Measurements from ENCODE around the gene TRAPPC14.
"Not testable (repeated sequence)": the region's sequence is repeated elsewhere in the genome, so short reads cannot be mapped to it uniquely, and the experiment has no call there.

Gene TRAPPC14

GRCh38 chr7:100148559-100149328, 9.8 kb downstream of the TRAPPC14 start, which contains the start of gene LAMTOR4:
TSS of gene LAMTOR4 (plus strand) at chr7:100148918. CDS start at chr7:100148973, 55 bp downstream.
- peak; percentile 99 for DNase-seq (ENCODE audit: extremely low read depth, low read depth)
- H3K4me3 ChIP-seq (replicated peaks; ENCODE audit: low read depth, low read length): peak within 1 kb of the TSS; percentile 95
- TF ChIP-seq CTCF (IDR thresholded peaks at IDR 0.05; ENCODE audit: low read depth, low read length, missing control alignments): no peak

DNA sequence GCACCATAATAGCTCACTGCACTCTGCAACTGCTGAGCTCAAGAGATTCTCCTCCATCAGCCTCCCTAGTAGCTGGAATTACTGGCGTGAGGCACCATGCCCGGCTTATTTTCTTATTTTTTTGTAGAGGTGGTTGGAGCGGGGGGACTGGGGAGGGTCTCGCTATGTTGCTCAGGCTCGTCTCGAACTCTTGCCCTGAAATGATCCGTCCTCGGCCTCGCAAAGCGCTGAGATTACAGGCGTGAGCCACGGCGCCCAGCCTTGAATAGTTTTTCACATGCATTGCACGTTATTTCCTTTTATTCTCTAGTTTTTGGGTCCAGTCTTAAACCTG, 10.3 kb downstream of the TRAPPC14 start:
- no peak for TF ChIP-seq CTCF (IDR thresholded peaks at IDR 0.05; ENCODE audit: low read depth, low read length, missing control alignments)
- DNase-seq (ENCODE audit: extremely low read depth, low read depth): no peak
- H3K4me3 ChIP-seq (replicated peaks; ENCODE audit: low read depth, low read length): peak overlapping the region; percentile 95

DNA sequence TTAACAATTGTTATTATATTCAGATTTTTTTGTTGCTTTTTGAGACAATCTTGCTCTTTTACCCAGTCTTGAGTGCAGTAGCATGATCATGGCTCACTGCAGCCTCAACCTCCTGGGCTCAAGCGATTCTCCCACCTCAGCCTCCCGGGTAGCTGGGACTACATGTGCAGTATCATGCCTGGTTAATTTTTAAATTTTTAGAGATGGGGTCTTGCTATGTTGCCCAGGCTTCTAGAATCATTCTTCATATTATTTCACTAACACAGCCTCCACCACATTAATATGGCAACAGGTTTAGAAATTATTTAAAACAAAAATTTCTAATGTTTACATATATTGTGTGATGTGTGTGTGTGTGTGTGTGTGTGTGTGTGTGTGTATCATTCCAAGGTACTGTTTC, 11.2 kb downstream of the TRAPPC14 start:
- no peak for TF ChIP-seq CTCF (IDR thresholded peaks at IDR 0.05; ENCODE audit: low read depth, low read length, missing control alignments)
- no peak overlapping the region for H3K4me3 ChIP-seq (replicated peaks; ENCODE audit: low read depth, low read length)
- no peak for DNase-seq (ENCODE audit: extremely low read depth, low read depth)

GRCh38 chr7:100146350-100146749, 12.2 kb downstream of the TRAPPC14 start:
- DNase-seq (ENCODE audit: extremely low read depth, low read depth); H3K4me3 ChIP-seq (replicated peaks; ENCODE audit: low read depth, low read length): not testable (repeated sequence)

GRCh38 chr7:100142461-100142860, 16.1 kb downstream of the TRAPPC14 start:
- no peak overlapping the region for H3K4me3 ChIP-seq (replicated peaks; ENCODE audit: low read depth, low read length)
- no peak for TF ChIP-seq CTCF (IDR thresholded peaks at IDR 0.05; ENCODE audit: low read depth, low read length, missing control alignments)
- no peak for DNase-seq (ENCODE audit: extremely low read depth, low read depth)

DNA sequence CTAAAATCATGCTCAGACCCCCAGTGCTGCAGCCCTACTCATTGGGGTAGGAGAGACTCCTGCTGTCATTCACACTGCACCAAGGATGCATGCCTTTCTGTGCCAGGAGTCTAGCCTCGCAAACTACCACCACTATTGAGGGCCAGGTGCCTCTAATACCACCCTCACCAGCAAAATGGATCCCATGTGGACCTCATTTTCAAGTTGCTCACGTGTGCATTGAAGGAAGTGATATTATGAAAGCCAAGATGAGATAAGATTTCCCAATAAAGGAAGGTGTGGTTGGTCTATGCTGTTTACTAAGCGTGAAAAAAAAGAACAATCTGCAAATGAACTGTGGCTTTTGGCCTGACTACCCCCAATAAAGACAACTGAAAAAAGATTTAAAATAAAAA, 17.0 kb downstream of the TRAPPC14 start:
- DNase-seq (ENCODE audit: extremely low read depth, low read depth): no peak
- no peak for TF ChIP-seq CTCF (IDR thresholded peaks at IDR 0.05; ENCODE audit: low read depth, low read length, missing control alignments)
- no peak overlapping the region for H3K4me3 ChIP-seq (replicated peaks; ENCODE audit: low read depth, low read length)

GRCh38 chr7:100137851-100138760, 20.4 kb downstream of the TRAPPC14 start:
- no peak for DNase-seq (ENCODE audit: extremely low read depth, low read depth)
- TF ChIP-seq CTCF (IDR thresholded peaks at IDR 0.05; ENCODE audit: low read depth, low read length, missing control alignments): no peak
- H3K4me3 ChIP-seq (replicated peaks; ENCODE audit: low read depth, low read length): no peak overlapping the region
